Central memory CD4-positive, alpha-beta T cell (primary cell): Measurements from ENCODE around the gene PIK3R2.
"Not testable (repeated sequence)": the region's sequence is repeated elsewhere in the genome, so short reads cannot be mapped to it uniquely, and the experiment has no call there.

ENCODE experiments used
- DNase-seq: peaks from one replicate; pipeline ENCODE4 v3.0.0; 2022
- total RNA-seq, 3 experiments: gene quantifications; one replicate each; lab custom pipeline; 2026; lab: John Stamatoyannopoulos, UW

The PIK3R2 gene
- 0.22 to 0.39 (median 0.28) reads per million in 3 experiments for total RNA-seq

- DNase-seq, result peak; percentile 100
These were observed at the start of gene PIK3R2 for GRCh38 chr19:18152817-18153555. Gene PIK3R2 (plus strand): TSS chr19:18153163. CDS start chr19:18155880, 2,717 bp downstream.

- DNase-seq, result no peak
These were observed 48.2 kb upstream of the PIK3R2 start for GRCh38 chr19:18104793-18105131.

- not testable (repeated sequence) for DNase-seq
These were observed 47.7 kb upstream of the PIK3R2 start for GRCh38 chr19:18105259-18105658.

- DNase-seq, result no peak
These were observed 45.7 kb upstream of the PIK3R2 start for GRCh38 chr19:18107235-18107634.

GRCh38 chr19:18108897-18109296 is 44.1 kb upstream of the PIK3R2 start:
- DNase-seq, result no peak

GRCh38 chr19:18109341-18109732 is 43.6 kb upstream of the PIK3R2 start:
- DNase-seq, result no peak

GRCh38 chr19:18109733-18110608 is 43.0 kb upstream of the PIK3R2 start:
- no peak for DNase-seq

GRCh38 chr19:18110609-18111232 is 42.2 kb upstream of the PIK3R2 start:
- no peak for DNase-seq

GRCh38 chr19:18112989-18113478 is 39.9 kb upstream of the PIK3R2 start:
- peak; percentile 57 for DNase-seq

GRCh38 chr19:18113827-18114226 is 39.1 kb upstream of the PIK3R2 start:
- DNase-seq, result no peak

- no peak for DNase-seq
These were observed 38.5 kb upstream of the PIK3R2 start for GRCh38 chr19:18114483-18114882.

- DNase-seq, result no peak
These were observed 35.6 kb upstream of the PIK3R2 start for GRCh38 chr19:18117364-18117691.

GRCh38 chr19:18117692-18118378 is 35.1 kb upstream of the PIK3R2 start:
- peak; percentile 95 for DNase-seq

- DNase-seq, result no peak
These were observed 34.4 kb upstream of the PIK3R2 start for GRCh38 chr19:18118420-18119012.

- DNase-seq, result peak; percentile 72
These were observed 33.8 kb upstream of the PIK3R2 start for GRCh38 chr19:18119013-18119716.

GRCh38 chr19:18119717-18120105 is 33.3 kb upstream of the PIK3R2 start:
- DNase-seq, result peak; percentile 69

- DNase-seq, result no peak
These were observed 32.8 kb upstream of the PIK3R2 start for GRCh38 chr19:18120127-18120526.

- DNase-seq, result no peak
These were observed 31.8 kb upstream of the PIK3R2 start for GRCh38 chr19:18121166-18121565.

- DNase-seq, result no peak
These were observed 30.5 kb upstream of the PIK3R2 start for GRCh38 chr19:18122424-18122823.

GRCh38 chr19:18122860-18123795 is 29.8 kb upstream of the PIK3R2 start:
- no peak for DNase-seq

- DNase-seq, result no peak
These were observed 29.1 kb upstream of the PIK3R2 start for GRCh38 chr19:18123819-18124218.
